NCI-H345 treated with DMSO at 0.1 percent for 48 hours (cell line): ENCODE data around the gene ERMAP.

Experiments used
- DNase-seq: peaks from one replicate; lab custom pipeline; 2025; ENCODE audit not compliant: unreplicated experiment; lab: John Stamatoyannopoulos, UW

Gene ERMAP

GRCh38 chr1:42816585-42817439 is at the start of gene ERMAP, which contains the start of gene SVBP:
TSS of gene ERMAP (plus strand) at chr1:42817122. CDS start at chr1:42830449, 13,327 bp downstream.
TSS of gene SVBP (minus strand) at chr1:42817397. CDS start at chr1:42816544, 853 bp downstream.
- peak; percentile 87 for DNase-seq

- DNase-seq, result no peak
Measured at GRCh38 chr1:42767510-42768000, 49.4 kb upstream of the ERMAP start.

- no peak for DNase-seq
Measured at GRCh38 chr1:42768172-42768571, 48.8 kb upstream of the ERMAP start.

GRCh38 chr1:42769811-42770210 is 47.1 kb upstream of the ERMAP start:
- DNase-seq, result no peak

GRCh38 chr1:42773420-42773819 is 43.5 kb upstream of the ERMAP start:
- DNase-seq, result no peak

- no peak for DNase-seq
Measured at GRCh38 chr1:42774928-42775526, 41.9 kb upstream of the ERMAP start.

- DNase-seq, result no peak
Measured at GRCh38 chr1:42776502-42776901, 40.4 kb upstream of the ERMAP start.

GRCh38 chr1:42777852-42778251 is 39.1 kb upstream of the ERMAP start:
- no peak for DNase-seq

GRCh38 chr1:42779725-42780124 is 37.2 kb upstream of the ERMAP start:
- DNase-seq, result no peak

- no peak for DNase-seq
Measured at GRCh38 chr1:42780176-42780575, 36.7 kb upstream of the ERMAP start.

GRCh38 chr1:42783092-42783491 is 33.8 kb upstream of the ERMAP start:
- no peak for DNase-seq

GRCh38 chr1:42784547-42784945 is 32.4 kb upstream of the ERMAP start:
- DNase-seq, result no peak

GRCh38 chr1:42784946-42785693 is 31.8 kb upstream of the ERMAP start, which contains the start of gene TMEM269:
TSS of gene TMEM269 (plus strand) at chr1:42784991. CDS start at chr1:42789894, 4,903 bp downstream.
- DNase-seq, result no peak

GRCh38 chr1:42786097-42786496 is 30.8 kb upstream of the ERMAP start:
- DNase-seq, result no peak

- no peak for DNase-seq
Measured at GRCh38 chr1:42788021-42788420, 28.9 kb upstream of the ERMAP start.

- DNase-seq, result no peak
Measured at GRCh38 chr1:42793824-42794223, 23.1 kb upstream of the ERMAP start.

GRCh38 chr1:42797414-42797813 is 19.5 kb upstream of the ERMAP start:
- no peak for DNase-seq

- DNase-seq, result no peak
Measured at GRCh38 chr1:42797979-42798378, 18.9 kb upstream of the ERMAP start.

- DNase-seq, result no peak
Measured at GRCh38 chr1:42801832-42802473, 15.0 kb upstream of the ERMAP start.

- DNase-seq, result no peak
Measured at GRCh38 chr1:42806171-42806570, 10.8 kb upstream of the ERMAP start.

- DNase-seq, result no peak
Measured at GRCh38 chr1:42806593-42806992, 10.3 kb upstream of the ERMAP start.
